Stimulated activated naive CD4-positive, alpha-beta T cell (primary cell): ENCODE results near the gene PRRC2B.
A peak's percentile ranks its signal among the peaks of the same experiment; 100 is the strongest.

Source experiments
- DNase-seq, 6 experiments: peaks; one replicate each; lab custom pipeline; 2025; lab: John Stamatoyannopoulos, UW

Gene PRRC2B

DNA sequence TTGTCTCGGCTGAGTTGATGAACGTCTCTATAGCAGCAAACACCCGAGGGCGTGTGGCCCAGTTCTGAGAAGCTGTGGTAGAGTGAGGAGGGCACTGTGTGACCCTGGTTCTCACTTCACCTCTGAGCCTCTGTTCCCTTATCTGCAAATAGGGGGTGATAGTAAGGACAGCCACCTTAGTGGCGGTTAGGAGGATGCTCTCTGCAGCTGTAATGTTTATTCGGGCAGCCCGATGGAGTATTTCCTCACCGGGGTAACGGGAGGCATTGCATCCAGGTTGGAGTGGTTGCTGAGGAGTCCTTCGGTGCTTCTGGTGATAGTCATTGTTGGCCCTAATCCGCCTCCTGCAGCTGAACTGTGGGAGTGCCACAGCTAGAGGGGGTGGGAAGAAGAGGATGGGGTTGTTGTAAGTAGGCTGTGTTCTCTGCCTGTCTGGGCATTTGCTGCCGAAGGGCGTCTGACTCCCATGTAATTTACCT lies 13.9 kb downstream of the PRRC2B start:
- peak; percentile 31 to 62 (median 44) for DNase-seq

GRCh38 chr9:131409458-131409992 lies 15.6 kb downstream of the PRRC2B start:
- no peak for DNase-seq

- peak in 3 of 6 experiments; percentile 4 to 35 (median 9) for DNase-seq
Observed at GRCh38 chr9:131410044-131410491, 16.2 kb downstream of the PRRC2B start.

GRCh38 chr9:131411719-131412681 lies 18.1 kb downstream of the PRRC2B start:
- no peak for DNase-seq

- no peak for DNase-seq
Observed at GRCh38 chr9:131416509-131416908, 22.6 kb downstream of the PRRC2B start.

DNA sequence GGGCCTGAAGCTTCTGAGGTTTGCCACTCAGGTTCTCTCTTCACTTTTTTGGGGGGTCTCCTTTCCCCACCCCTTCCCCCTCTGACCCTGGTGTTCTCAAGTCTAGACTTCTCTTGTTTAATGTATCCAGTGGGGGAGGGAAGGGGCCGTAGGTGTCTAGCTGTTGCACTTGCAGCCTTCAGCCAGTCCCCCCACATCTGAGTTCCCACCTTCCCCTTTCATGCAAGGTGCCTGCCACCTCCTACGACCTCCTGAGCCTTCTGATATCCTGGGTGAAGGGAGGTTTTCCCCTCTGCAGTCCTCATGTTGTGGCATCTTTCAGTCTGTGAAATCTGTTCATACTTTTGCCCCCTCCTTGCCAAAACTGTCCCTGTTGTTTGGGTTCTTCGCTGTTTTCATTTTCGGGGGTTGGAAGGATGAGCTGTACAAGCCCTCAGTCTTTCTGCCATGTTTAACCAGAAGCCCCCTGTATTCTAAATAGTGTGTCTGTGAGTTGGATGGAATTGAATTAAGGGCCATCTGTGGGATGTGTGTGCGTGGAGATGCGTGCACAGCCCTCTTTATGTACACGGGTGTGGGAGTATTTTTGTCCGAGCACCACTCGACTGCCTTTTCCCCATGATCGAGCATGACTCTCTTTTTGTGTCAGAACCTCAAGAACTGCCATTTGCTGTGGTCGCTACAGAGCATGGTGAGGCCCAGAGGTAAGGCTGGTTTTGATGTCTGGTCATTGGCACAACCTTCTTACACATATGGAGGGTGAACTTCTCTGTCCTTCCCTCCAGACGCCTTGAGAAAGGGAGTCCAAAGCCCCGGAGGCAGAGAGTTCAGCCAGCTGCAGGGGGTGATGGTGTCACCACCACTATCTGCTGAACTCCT lies 23.6 kb downstream of the PRRC2B start:
- no peak for DNase-seq

GRCh38 chr9:131418143-131419025 lies 24.5 kb downstream of the PRRC2B start:
- DNase-seq, result no peak

GRCh38 chr9:131419026-131419614 lies 25.2 kb downstream of the PRRC2B start:
- no peak for DNase-seq

- no peak for DNase-seq
Observed at GRCh38 chr9:131419716-131420115, 25.8 kb downstream of the PRRC2B start.

- no peak for DNase-seq
Observed at GRCh38 chr9:131420980-131421624, 27.2 kb downstream of the PRRC2B start.

GRCh38 chr9:131421691-131422090 lies 27.8 kb downstream of the PRRC2B start:
- DNase-seq, result no peak

- DNase-seq, result no peak
Observed at GRCh38 chr9:131422241-131422792, 28.4 kb downstream of the PRRC2B start.

- no peak for DNase-seq
Observed at GRCh38 chr9:131423171-131423581, 29.3 kb downstream of the PRRC2B start.

DNA sequence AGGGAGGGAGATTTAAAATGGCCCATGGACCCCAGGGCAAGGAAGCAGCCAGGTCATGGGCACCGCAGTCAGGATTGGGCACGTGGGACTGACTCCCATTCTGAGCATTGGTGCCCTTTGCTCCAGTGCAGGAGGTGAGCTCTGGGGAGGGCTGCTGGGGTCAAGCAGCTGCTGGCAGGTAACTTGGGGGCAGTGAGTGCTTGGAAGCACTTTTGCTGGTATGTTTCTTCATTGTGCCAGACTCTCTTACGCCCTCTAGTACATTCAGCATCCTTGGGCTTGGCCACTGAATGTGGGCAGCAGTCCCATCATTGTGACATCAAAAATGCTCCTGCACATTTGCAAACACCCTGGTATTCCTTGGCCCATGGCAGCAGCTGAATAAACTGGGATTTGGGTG lies 32.7 kb downstream of the PRRC2B start:
- no peak for DNase-seq

DNA sequence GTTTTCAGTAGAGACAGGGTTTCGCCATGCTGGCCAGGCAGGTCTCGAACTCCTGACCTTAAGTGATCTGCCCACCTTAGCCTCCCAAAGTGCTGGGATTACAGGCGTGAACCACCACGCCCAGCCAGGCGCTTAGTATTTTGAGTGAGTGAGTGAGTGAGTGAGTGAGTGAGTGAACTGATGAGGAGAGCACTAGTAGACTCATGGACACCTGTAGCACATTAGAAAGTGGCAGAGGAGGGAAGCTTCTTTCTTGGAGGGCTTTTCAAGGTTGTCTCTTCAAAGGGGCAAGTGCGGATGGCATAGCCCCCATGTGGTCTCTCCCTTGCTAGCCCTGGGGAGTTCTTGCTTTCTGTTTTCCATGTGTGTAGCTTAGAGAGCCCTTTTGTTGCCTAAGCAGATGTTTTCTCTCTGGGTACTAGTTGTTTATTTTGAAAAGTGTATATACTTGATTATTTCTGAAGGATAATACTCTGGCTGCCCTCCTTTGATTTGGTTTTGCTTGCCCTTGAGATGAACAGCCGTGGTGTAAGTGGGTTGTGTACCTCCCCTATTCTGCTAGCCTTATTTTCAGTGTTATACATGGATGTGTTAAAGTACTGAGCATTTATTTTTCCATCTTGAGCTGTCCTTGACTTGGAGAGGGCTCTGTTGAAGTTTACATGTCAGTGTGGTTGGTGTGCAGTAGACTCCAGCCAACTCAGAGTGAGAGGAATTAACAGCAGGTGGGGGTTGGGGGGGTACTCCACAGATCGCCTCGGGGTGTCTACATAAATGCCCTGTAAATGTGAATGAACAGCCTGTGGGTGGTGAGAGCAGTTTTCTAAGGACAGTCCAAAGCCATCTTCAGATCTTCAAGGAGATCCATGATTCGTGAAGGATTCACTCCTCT lies 35.5 kb downstream of the PRRC2B start:
- DNase-seq, result no peak

DNA sequence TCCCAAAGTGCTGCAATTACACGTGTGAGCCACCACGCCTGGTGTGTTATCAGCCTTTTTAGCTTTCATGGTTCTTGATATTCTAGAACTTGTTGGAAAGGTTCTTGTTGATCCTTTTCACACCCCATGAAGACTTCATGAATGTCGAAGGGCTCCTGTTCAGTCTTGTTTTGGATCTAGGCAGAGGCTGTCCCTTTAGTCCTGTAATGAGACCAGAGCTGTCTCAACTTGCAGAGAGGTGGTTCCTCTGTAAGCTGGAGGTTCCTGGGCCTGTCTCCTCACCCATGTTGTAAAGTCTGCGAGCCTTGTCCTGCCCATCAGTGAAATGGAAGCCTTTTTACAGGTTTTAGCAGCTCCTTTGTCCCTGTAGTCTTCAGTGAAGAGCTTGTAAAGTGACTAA lies 38.2 kb downstream of the PRRC2B start:
- DNase-seq, result no peak

DNA sequence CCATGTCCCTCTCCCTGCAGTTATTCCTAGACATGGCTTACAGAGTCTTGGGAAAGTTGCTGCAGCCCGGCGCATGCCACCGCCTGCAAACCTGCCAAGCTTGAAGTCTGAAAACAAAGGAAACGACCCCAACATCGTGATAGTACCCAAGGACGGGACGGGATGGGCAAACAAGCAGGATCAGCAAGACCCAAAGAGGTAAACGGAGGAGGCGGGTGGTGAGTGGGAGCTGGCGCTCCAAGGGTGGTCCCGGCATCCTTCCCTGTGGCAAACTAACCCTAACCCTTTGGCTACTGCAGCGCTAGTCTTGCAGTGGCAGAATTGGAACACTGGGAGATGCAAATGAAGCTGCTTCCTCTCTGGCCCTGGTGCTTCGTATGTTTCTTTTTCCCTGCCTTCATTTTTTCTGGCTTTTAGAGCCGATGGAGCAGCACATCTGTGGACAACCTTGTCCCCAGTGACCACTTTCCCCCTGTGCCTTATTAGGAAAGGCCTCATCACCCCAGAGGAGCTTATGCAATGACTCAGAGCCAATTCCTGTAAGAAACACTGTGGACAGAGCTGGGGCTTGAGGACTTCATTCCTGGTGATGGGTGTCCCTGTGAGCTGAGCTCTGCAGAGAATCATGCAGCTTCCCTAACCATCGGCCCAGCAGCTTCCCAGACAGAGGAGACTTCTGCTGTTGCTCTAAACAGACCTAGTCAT lies 38.9 kb downstream of the PRRC2B start:
- DNase-seq, result no peak

DNA sequence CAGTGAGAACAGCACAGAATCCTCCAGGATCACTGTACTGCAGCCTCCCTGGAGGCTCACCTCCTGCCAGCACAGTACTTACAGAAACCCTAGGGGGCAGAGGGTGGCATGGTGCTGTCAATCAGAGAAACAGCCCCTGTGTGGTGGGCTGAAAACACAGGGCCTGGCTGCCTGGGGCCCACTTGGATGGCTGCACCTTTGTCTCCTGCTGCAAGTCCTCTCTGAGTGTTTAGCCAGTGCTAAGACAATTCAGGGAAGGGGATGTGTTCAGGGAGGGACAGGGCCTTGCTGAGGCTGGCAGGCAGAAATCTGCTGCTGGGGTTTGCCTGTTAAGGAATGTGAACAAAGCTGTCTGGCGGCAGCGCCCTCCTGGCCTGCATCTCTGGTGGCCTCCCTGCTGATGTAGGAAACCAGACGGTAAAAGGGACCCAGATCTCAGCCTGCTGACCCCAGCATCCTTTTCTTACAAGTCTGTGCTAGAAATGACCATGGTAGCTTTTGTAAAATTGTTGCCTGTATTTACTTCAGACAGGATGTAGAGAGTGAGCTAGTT lies 39.5 kb downstream of the PRRC2B start:
- no peak for DNase-seq
